Activated T-helper 1 cell treated with anti-CD3 and anti-CD28 coated beads, Interleukin-12 subunit alpha, Interleukin-12 subunit beta, Interleukin-2, Interleukin-4 antibody, amounts not matched to agents 30 ng/mL and 10 ng/mL and 1 ng/mL, durations not matched to agents 14 hours and 24 hours and 36 hours (primary cell): ENCODE measurements around the gene ZBTB7A. TPM values are rescaled to one million over a fixed set of nuclear protein-coding genes. Genes with fewer than 3 reads are reported as not detected.

Source experiments
- DNase-seq: peaks from one replicate; pipeline ENCODE4 v3.0.0; 2021; ENCODE audit warnings: low spot score
- H3K27ac Mint-ChIP-seq: one replicate; pipeline ENCODE4 v1.8.0; 2021; ENCODE audit warnings: mild to moderate bottlenecking, mixed read lengths
- H3K27me3 Mint-ChIP-seq: one replicate; pipeline ENCODE4 v1.8.0; 2022; ENCODE audit warnings: mild to moderate bottlenecking, moderate library complexity, mixed read lengths; ENCODE audit not compliant: insufficient read depth
- H3K36me3 Mint-ChIP-seq: one replicate; pipeline ENCODE4 v1.8.0; 2021; ENCODE audit warnings: low read depth, mixed read lengths
- H3K4me1 Mint-ChIP-seq: one replicate; pipeline ENCODE4 v1.8.0; 2021; ENCODE audit warnings: low read depth, mixed read lengths
- H3K4me3 Mint-ChIP-seq: one replicate; pipeline ENCODE4 v1.8.0; 2021; ENCODE audit warnings: mild to moderate bottlenecking, moderate library complexity, mixed read lengths
- H3K9me3 Mint-ChIP-seq: one replicate; pipeline ENCODE4 v1.8.0; 2021; ENCODE audit warnings: mixed read lengths
- intact Hi-C: fragments of 100-400 bp; cut with micrococcal nuclease; formaldehyde crosslinking; loops from one replicate; pipeline ENCODE4 v1.15.1; 2024
- total RNA-seq: library from RNA; stranded (reverse); gene quantifications from 2 replicates; pipeline ENCODE4 v1.2.3, GENCODE V29; 2022

ZBTB7A gene
- total RNA-seq, 1 donor from 2014 or later, result 41.3 TPM

- intact Hi-C loops, result no loop called here
- no peak for DNase-seq
Measured at GRCh38 chr19:4100647-4101495, 34.2 kb upstream of the ZBTB7A start.

GRCh38 chr19:4099041-4099764 is 32.5 kb upstream of the ZBTB7A start:
- Mint-ChIP-seq H3K36me3 (peaks cover 7% of the 10 kb centered on the region), H3K27me3 (no peaks in the 10 kb centered on the region), H3K4me3 (no peak overlapping the region), H3K9me3 (no peaks in the 10 kb centered on the region), H3K27ac (no peak overlapping the region), H3K4me1 (no peaks in the 10 kb centered on the region)
- no peak for DNase-seq
- intact Hi-C loops, result no loop called here

More at GRCh38 chr19:4100647-4101495, 34.2 kb upstream of the ZBTB7A start:
- Mint-ChIP-seq H3K9me3 (no peaks in the 10 kb centered on the region), H3K36me3 (peaks cover 15% of the 10 kb centered on the region), H3K4me3 (no peak overlapping the region), H3K4me1 (peaks cover 14% of the 10 kb centered on the region), H3K27ac (no peak overlapping the region), H3K27me3 (no peaks in the 10 kb centered on the region)

GRCh38 chr19:4098493-4098892 is 31.8 kb upstream of the ZBTB7A start:
- Mint-ChIP-seq H3K36me3 (peaks cover 11% of the 10 kb centered on the region), H3K4me1 (no peaks in the 10 kb centered on the region), H3K9me3 (no peaks in the 10 kb centered on the region), H3K27me3 (no peaks in the 10 kb centered on the region), H3K27ac (no peak overlapping the region), H3K4me3 (no peak overlapping the region)
- DNase-seq, result no peak
- intact Hi-C loops, result no loop called here

GRCh38 chr19:4097501-4097900 is 30.8 kb upstream of the ZBTB7A start:
- no peaks in the 10 kb centered on the region for H3K9me3 Mint-ChIP-seq
- peaks cover 12% of the 10 kb centered on the region for H3K36me3 Mint-ChIP-seq
- no peaks in the 10 kb centered on the region for H3K27me3 Mint-ChIP-seq
- intact Hi-C loops, result no loop called here
- DNase-seq, result no peak
- no peaks in the 10 kb centered on the region for H3K4me1 Mint-ChIP-seq
- H3K27ac Mint-ChIP-seq, result no peak overlapping the region
- H3K4me3 Mint-ChIP-seq, result no peak overlapping the region

- H3K36me3 Mint-ChIP-seq, result peaks cover 12% of the 10 kb centered on the region
- intact Hi-C loops, result no loop called here
- no peaks in the 10 kb centered on the region for H3K9me3 Mint-ChIP-seq
- DNase-seq, result no peak
- no peaks in the 10 kb centered on the region for H3K4me1 Mint-ChIP-seq
- no peaks in the 10 kb centered on the region for H3K27me3 Mint-ChIP-seq
- H3K4me3 Mint-ChIP-seq, result no peak overlapping the region
- H3K27ac Mint-ChIP-seq, result no peak overlapping the region
Measured at GRCh38 chr19:4096049-4096892, 29.6 kb upstream of the ZBTB7A start.

- Mint-ChIP-seq H3K4me3 (no peak overlapping the region), H3K4me1 (no peaks in the 10 kb centered on the region), H3K36me3 (peaks cover 12% of the 10 kb centered on the region), H3K9me3 (no peaks in the 10 kb centered on the region), H3K27me3 (no peaks in the 10 kb centered on the region), H3K27ac (no peak overlapping the region)
- no peak for DNase-seq
- intact Hi-C loops, result no loop called here
Measured at GRCh38 chr19:4095488-4095844, 28.8 kb upstream of the ZBTB7A start.

GRCh38 chr19:4094761-4095487 is 28.2 kb upstream of the ZBTB7A start:
- intact Hi-C loops, result no loop called here
- H3K4me1 Mint-ChIP-seq, result no peaks in the 10 kb centered on the region
- no peaks in the 10 kb centered on the region for H3K9me3 Mint-ChIP-seq
- no peak overlapping the region for H3K27ac Mint-ChIP-seq
- no peak for DNase-seq
- H3K4me3 Mint-ChIP-seq, result no peak overlapping the region
- H3K27me3 Mint-ChIP-seq, result no peaks in the 10 kb centered on the region
- H3K36me3 Mint-ChIP-seq, result peaks cover 15% of the 10 kb centered on the region

- H3K4me3 Mint-ChIP-seq, result no peak overlapping the region
- H3K36me3 Mint-ChIP-seq, result peaks cover 17% of the 10 kb centered on the region
Measured at GRCh38 chr19:4094291-4094690, 27.6 kb upstream of the ZBTB7A start.

GRCh38 chr19:4093643-4094175 is 27.0 kb upstream of the ZBTB7A start:
- H3K27me3 Mint-ChIP-seq, result no peaks in the 10 kb centered on the region
- peaks cover 19% of the 10 kb centered on the region for H3K36me3 Mint-ChIP-seq
- H3K27ac Mint-ChIP-seq, result no peak overlapping the region
- no peak for DNase-seq
- peaks cover 10% of the 10 kb centered on the region for H3K4me1 Mint-ChIP-seq
- no peaks in the 10 kb centered on the region for H3K9me3 Mint-ChIP-seq
- intact Hi-C loops, result no loop called here
- no peak overlapping the region for H3K4me3 Mint-ChIP-seq

More at GRCh38 chr19:4094291-4094690, 27.6 kb upstream of the ZBTB7A start:
- Mint-ChIP-seq H3K4me1 (peaks cover 4% of the 10 kb centered on the region), H3K27ac (no peak overlapping the region), H3K9me3 (no peaks in the 10 kb centered on the region), H3K27me3 (no peaks in the 10 kb centered on the region)
- intact Hi-C loops, result no loop called here
- no peak for DNase-seq

- intact Hi-C loops, result no loop called here
- H3K4me3 Mint-ChIP-seq, result peak overlapping the region; percentile 78
- H3K4me1 Mint-ChIP-seq, result peaks cover 18% of the 10 kb centered on the region
- H3K27ac Mint-ChIP-seq, result peak overlapping the region; percentile 94
- H3K9me3 Mint-ChIP-seq, result no peaks in the 10 kb centered on the region
- H3K36me3 Mint-ChIP-seq, result peaks cover 12% of the 10 kb centered on the region
- no peaks in the 10 kb centered on the region for H3K27me3 Mint-ChIP-seq
- DNase-seq, result no peak
Measured at GRCh38 chr19:4090356-4091220, 23.9 kb upstream of the ZBTB7A start.

GRCh38 chr19:4089946-4090345 is 23.2 kb upstream of the ZBTB7A start:
- H3K27me3 Mint-ChIP-seq, result no peaks in the 10 kb centered on the region
- no peak for DNase-seq
- peak overlapping the region; percentile 78 for H3K4me3 Mint-ChIP-seq
- H3K27ac Mint-ChIP-seq, result peak overlapping the region; percentile 94
- peaks cover 12% of the 10 kb centered on the region for H3K36me3 Mint-ChIP-seq
- H3K4me1 Mint-ChIP-seq, result peaks cover 18% of the 10 kb centered on the region
- no peaks in the 10 kb centered on the region for H3K9me3 Mint-ChIP-seq
- intact Hi-C loops, result loop anchor here (1.0 kb wide), 3 partner anchors 15 to 24 kb away; partner anchors contain the start of gene ZBTB7A
